CD4-positive, CD25-positive, alpha-beta regulatory T cell (primary cell): ENCODE results near the gene TAF9. TPM values are rescaled to one million over a fixed set of nuclear protein-coding genes. Genes with fewer than 3 reads are reported as not detected.

ENCODE experiments used
- polyA plus RNA-seq, 4 donors: library from polyadenylated mRNA; unstranded; fragments of 300-500 nt; fragmentation: Illumina TruSeq; gene quantifications; one replicate each; pipeline ENCODE4 v1.2.3, GENCODE V29; 2021
- total RNA-seq: library from RNA; stranded (reverse); gene quantifications from one replicate; pipeline ENCODE4 v1.2.3, GENCODE V29; 2022

The TAF9 gene
- total and polyA plus RNA-seq, 5 donors from 2014 or later = 47.7 to 163 (median 145) TPM

Other genes starting within 250 kb of the TAF9 start
- gene CCNB1, start 202.4 kb downstream of the TAF9 start, total RNA-seq = 3.9 TPM
- gene CCNB1, start 202.4 kb downstream of the TAF9 start, polyA plus RNA-seq = 10 to 100 TPM in 1 of 4 donors, 1 to 10 TPM in 3; 5.3 to 10.2 (median 8.7) TPM
- 6.0 TPM for gene CENPH, start 179.9 kb downstream of the TAF9 start, total RNA-seq
- 1 to 10 TPM; 5.6 to 9.3 (median 6.3) TPM for gene CENPH, start 179.9 kb downstream of the TAF9 start, polyA plus RNA-seq
- gene CDK7, start 134.6 kb downstream of the TAF9 start, total RNA-seq = 23.6 TPM
- gene CDK7, start 134.6 kb downstream of the TAF9 start, polyA plus RNA-seq = 10 to 100 TPM; 24.9 to 34.9 (median 29.7) TPM
- gene CCDC125, start 36.7 kb downstream of the TAF9 start, total RNA-seq = 3.7 TPM
- gene CCDC125, start 36.7 kb downstream of the TAF9 start, polyA plus RNA-seq = 1 to 10 TPM in 3 of 4 donors, under 1 TPM in 1; 0.82 to 1.8 (median 1.5) TPM
- gene AK6, start within 50 bp of the TAF9 start, total RNA-seq = 9.8 TPM
- 10 to 100 TPM; 62.2 to 98.1 (median 82.7) TPM for gene AK6, start within 50 bp of the TAF9 start, polyA plus RNA-seq
- 23.3 TPM for gene RAD17, start 298 bp upstream of the TAF9 start, total RNA-seq
- 10 to 100 TPM; 16.5 to 23.2 (median 18.9) TPM for gene RAD17, start 298 bp upstream of the TAF9 start, polyA plus RNA-seq
- gene MARVELD2, start 45.6 kb upstream of the TAF9 start, total RNA-seq = 0.52 TPM
- 1 to 10 TPM in 1 of 4 donors, under 1 TPM in 3; 0.07 to 1.4 (median 0.90) TPM for gene MARVELD2, start 45.6 kb upstream of the TAF9 start, polyA plus RNA-seq
- 1.4 TPM for gene OCLN, start 123.3 kb upstream of the TAF9 start, total RNA-seq
- gene OCLN, start 123.3 kb upstream of the TAF9 start, polyA plus RNA-seq = under 1 TPM in 3 of 4 donors, not detected in 1; 0.06 to 0.09 (median 0.08) TPM
- 39.3 TPM for gene GTF2H2C, start 190.7 kb upstream of the TAF9 start, total RNA-seq
- 10 to 100 TPM; 16.9 to 27.2 (median 17.5) TPM for gene GTF2H2C, start 190.7 kb upstream of the TAF9 start, polyA plus RNA-seq